Ovary (tissue), 3 donors: Measurements from ENCODE around the gene LRP1-AS.

Experiments used
- CTCF ChIP-seq, 3 donors: fragments of 450-650 bp in 2 of 3; fragments of 200-600 bp in 1 of 3; IDR thresholded peaks; one replicate each; pipeline versions ENCODE4 v1.5.1 to v1.8.0; 2016 to 2022; ENCODE audit warnings: antibody characterized with exemption in 3 of 3, mild to moderate bottlenecking in 1 of 3
- POLR2A ChIP-seq: fragments of 450-650 bp; IDR thresholded peaks from one replicate; pipeline ENCODE4 v1.6.1; 2017; ENCODE audit warnings: antibody characterized with exemption, mild to moderate bottlenecking, moderate library complexity
- donor health status: DM: no; HTN: no; CAD: no.

DNA sequence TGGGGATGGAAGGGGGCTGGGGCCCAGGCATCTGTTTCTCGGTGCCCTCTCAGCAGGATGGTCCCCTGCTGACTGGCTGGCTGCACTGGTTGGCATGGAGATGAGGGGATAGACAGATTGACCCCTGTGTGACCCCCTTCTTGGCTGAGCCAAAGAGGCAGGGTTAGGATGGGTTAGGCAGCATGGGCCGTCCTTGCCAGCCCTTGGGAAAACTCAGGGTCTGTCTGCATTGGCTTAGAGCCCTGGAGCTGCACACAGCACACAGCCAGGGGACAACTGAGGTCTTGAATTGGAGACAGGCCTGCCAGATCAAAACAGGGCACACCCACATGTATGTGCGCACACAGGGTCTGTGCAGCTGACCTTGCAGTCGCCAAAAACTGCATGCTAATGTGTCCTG, 11.2 kb upstream of the LRP1-AS start:
- TF ChIP-seq POLR2A = no peak
- no peak for TF ChIP-seq CTCF (IDR thresholded peaks at IDR 0.05)
